ENCODE results near the gene CEMP1. TPM values are rescaled to one million over a fixed set of nuclear protein-coding genes. Genes with fewer than 3 reads are reported as not detected.
A peak's percentile ranks its signal among the peaks of the same experiment; 100 is the strongest.

The CEMP1 gene
- total and polyA plus RNA-seq, 9 donors = 0.04 to 3.2 (median 1.3) TPM

DNA sequence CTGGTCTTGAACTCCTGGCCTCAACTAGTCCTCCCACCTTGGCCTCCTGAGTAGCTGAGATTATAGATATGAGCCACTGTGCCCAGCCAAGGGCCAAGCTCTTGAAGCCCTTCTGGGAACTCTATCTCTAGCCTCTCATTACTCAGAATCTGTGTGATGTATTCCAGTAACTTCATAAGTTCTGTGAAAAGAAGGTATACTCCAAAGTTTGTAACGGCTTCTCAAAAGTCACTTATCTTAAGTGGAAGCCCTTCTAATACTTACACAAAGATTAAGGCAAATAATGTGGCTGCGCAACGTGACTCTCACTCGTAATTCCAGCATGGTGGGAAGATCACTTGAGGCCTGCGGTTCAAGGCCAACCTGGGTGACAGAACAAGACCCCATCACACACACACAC, 36.6 kb downstream of the CEMP1 start:
- Histone ChIP-seq H3K27me3 (ENCODE audit: control insufficient read depth, insufficient read depth, low read length) (no peaks in the 10 kb centered on the region), H3K27ac (ENCODE audit: low read length) (no peak overlapping the region), H3K4me1 (ENCODE audit: control insufficient read depth, insufficient read depth, low read length) (peaks cover 26% of the 10 kb centered on the region), H3K4me3 (ENCODE audit: low read length) (no peak overlapping the region), H3K9me3 (replicated peaks; ENCODE audit: control insufficient read depth, low read depth, low read length) (no peaks in the 10 kb centered on the region), H3K36me3 (ENCODE audit: control insufficient read depth, insufficient read depth, low read length) (peaks cover 52% of the 10 kb centered on the region)
- DNase-seq = no peak
- WGBS (ENCODE audit: insufficient coverage) = no CpG with 5 or more reads among the region's 5 CpGs

- Histone ChIP-seq H3K4me1 (ENCODE audit: control insufficient read depth, insufficient read depth, low read length) (peaks cover 19% of the 10 kb centered on the region), H3K36me3 (ENCODE audit: control insufficient read depth, insufficient read depth, low read length) (peaks cover 44% of the 10 kb centered on the region)
- WGBS (ENCODE audit: insufficient coverage) = 92% methylated on average over 5 of the region's 6 CpGs
Measured at GRCh38 chr16:2493605-2494004, 37.6 kb downstream of the CEMP1 start.

GRCh38 chr16:2492292-2492691, 38.9 kb downstream of the CEMP1 start:
- WGBS (ENCODE audit: insufficient coverage) = 90% methylated on average over 10 of the region's 13 CpGs
- Histone ChIP-seq H3K4me3 (ENCODE audit: low read length) (no peak overlapping the region), H3K4me1 (ENCODE audit: control insufficient read depth, insufficient read depth, low read length) (peaks cover 15% of the 10 kb centered on the region), H3K27ac (ENCODE audit: low read length) (no peak overlapping the region), H3K27me3 (ENCODE audit: control insufficient read depth, insufficient read depth, low read length) (no peaks in the 10 kb centered on the region), H3K36me3 (ENCODE audit: control insufficient read depth, insufficient read depth, low read length) (peaks cover 30% of the 10 kb centered on the region), H3K9me3 (replicated peaks; ENCODE audit: control insufficient read depth, low read depth, low read length) (no peaks in the 10 kb centered on the region)
- DNase-seq = no peak

More at GRCh38 chr16:2493605-2494004, 37.6 kb downstream of the CEMP1 start:
- no peak for DNase-seq
- no peaks in the 10 kb centered on the region for H3K9me3 ChIP-seq (replicated peaks; ENCODE audit: control insufficient read depth, low read depth, low read length)
- H3K27me3 ChIP-seq (ENCODE audit: control insufficient read depth, insufficient read depth, low read length) = no peaks in the 10 kb centered on the region
- H3K27ac ChIP-seq (ENCODE audit: low read length) = no peak overlapping the region
- H3K4me3 ChIP-seq (ENCODE audit: low read length) = no peak overlapping the region

GRCh38 chr16:2490190-2491105, 40.8 kb downstream of the CEMP1 start:
- WGBS (ENCODE audit: insufficient coverage) = 93% methylated on average over 6 of the region's 23 CpGs
- Histone ChIP-seq H3K27ac (ENCODE audit: low read length) (no peak overlapping the region), H3K27me3 (ENCODE audit: control insufficient read depth, insufficient read depth, low read length) (no peaks in the 10 kb centered on the region), H3K9me3 (replicated peaks; ENCODE audit: control insufficient read depth, low read depth, low read length) (no peaks in the 10 kb centered on the region), H3K4me3 (ENCODE audit: low read length) (no peak overlapping the region), H3K4me1 (ENCODE audit: control insufficient read depth, insufficient read depth, low read length) (peaks cover 25% of the 10 kb centered on the region), H3K36me3 (ENCODE audit: control insufficient read depth, insufficient read depth, low read length) (peaks cover 20% of the 10 kb centered on the region)
- DNase-seq = no peak

GRCh38 chr16:2489581-2489980, 41.6 kb downstream of the CEMP1 start:
- Histone ChIP-seq H3K4me1 (ENCODE audit: control insufficient read depth, insufficient read depth, low read length) (peaks cover 31% of the 10 kb centered on the region), H3K27ac (ENCODE audit: low read length) (no peak overlapping the region), H3K36me3 (ENCODE audit: control insufficient read depth, insufficient read depth, low read length) (peaks cover 25% of the 10 kb centered on the region), H3K9me3 (replicated peaks; ENCODE audit: control insufficient read depth, low read depth, low read length) (no peaks in the 10 kb centered on the region), H3K4me3 (ENCODE audit: low read length) (no peak overlapping the region), H3K27me3 (ENCODE audit: control insufficient read depth, insufficient read depth, low read length) (no peaks in the 10 kb centered on the region)
- no peak for DNase-seq
- WGBS (ENCODE audit: insufficient coverage) = 83% methylated on average over 11 of the region's 16 CpGs

DNA sequence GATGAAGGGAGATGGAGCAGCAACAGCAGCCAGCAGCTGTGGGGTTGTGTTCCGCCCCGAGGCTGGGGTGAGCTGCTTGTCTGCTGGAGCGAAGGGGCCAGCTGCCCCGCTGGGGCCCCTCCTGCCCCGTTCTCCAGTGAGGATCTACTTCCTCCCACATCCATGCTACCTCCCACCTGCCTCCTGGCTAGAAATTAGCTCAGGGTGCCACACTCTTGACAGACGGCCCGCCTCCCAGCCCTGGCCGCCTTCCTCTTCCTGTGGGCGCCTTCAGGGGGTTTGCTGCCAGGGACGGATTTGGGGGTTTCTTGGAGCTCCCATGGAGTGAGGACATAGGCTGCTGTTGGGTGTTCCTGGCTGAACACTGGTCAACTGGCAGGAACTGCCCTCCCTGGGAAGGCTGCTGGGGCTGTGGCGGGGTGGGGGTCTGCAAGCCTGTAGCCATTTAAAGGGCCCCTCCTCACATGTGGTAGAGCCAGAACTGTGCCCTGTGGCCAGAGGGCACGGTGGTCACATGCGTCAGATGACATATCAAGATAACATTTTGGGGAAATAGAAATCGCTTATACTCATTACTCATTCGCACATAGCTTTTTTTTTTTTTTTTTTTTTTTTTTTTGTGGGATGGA, 43.2 kb downstream of the CEMP1 start:
- Histone ChIP-seq H3K27ac (ENCODE audit: low read length) (peak overlapping the region; percentile 44), H3K27me3 (ENCODE audit: control insufficient read depth, insufficient read depth, low read length) (no peaks in the 10 kb centered on the region), H3K36me3 (ENCODE audit: control insufficient read depth, insufficient read depth, low read length) (peaks cover 18% of the 10 kb centered on the region), H3K4me1 (ENCODE audit: control insufficient read depth, insufficient read depth, low read length) (peaks cover 47% of the 10 kb centered on the region), H3K9me3 (replicated peaks; ENCODE audit: control insufficient read depth, low read depth, low read length) (no peaks in the 10 kb centered on the region), H3K4me3 (ENCODE audit: low read length) (no peak overlapping the region)
- 35% methylated on average over 8 of the region's 15 CpGs for WGBS (ENCODE audit: insufficient coverage)
- DNase-seq = no peak

DNA sequence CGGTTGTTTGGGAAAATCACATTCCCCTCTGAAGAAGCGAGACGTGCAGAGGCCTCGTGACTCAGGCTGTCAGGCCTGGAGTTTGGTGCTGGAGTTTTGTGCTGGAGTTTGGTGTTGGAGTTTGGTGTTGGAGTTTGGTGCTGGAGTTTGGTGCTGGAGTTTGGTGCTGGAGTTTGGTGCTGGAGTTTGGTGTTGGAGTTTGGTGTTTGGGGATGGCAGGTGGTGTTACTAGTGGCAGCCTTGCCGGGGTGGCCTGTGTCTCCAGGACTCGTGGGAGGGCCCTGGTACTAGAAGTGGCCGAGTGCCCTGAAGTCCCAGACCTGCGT, 43.7 kb downstream of the CEMP1 start:
- WGBS (ENCODE audit: insufficient coverage) = 45% methylated on average over 8 of the region's 8 CpGs
- Histone ChIP-seq H3K27ac (ENCODE audit: low read length) (peak overlapping the region; percentile 21), H3K27me3 (ENCODE audit: control insufficient read depth, insufficient read depth, low read length) (no peaks in the 10 kb centered on the region), H3K4me1 (ENCODE audit: control insufficient read depth, insufficient read depth, low read length) (peaks cover 52% of the 10 kb centered on the region), H3K9me3 (replicated peaks; ENCODE audit: control insufficient read depth, low read depth, low read length) (no peaks in the 10 kb centered on the region), H3K36me3 (ENCODE audit: control insufficient read depth, insufficient read depth, low read length) (peaks cover 18% of the 10 kb centered on the region), H3K4me3 (ENCODE audit: low read length) (no peak overlapping the region)
- no peak for DNase-seq

DNA sequence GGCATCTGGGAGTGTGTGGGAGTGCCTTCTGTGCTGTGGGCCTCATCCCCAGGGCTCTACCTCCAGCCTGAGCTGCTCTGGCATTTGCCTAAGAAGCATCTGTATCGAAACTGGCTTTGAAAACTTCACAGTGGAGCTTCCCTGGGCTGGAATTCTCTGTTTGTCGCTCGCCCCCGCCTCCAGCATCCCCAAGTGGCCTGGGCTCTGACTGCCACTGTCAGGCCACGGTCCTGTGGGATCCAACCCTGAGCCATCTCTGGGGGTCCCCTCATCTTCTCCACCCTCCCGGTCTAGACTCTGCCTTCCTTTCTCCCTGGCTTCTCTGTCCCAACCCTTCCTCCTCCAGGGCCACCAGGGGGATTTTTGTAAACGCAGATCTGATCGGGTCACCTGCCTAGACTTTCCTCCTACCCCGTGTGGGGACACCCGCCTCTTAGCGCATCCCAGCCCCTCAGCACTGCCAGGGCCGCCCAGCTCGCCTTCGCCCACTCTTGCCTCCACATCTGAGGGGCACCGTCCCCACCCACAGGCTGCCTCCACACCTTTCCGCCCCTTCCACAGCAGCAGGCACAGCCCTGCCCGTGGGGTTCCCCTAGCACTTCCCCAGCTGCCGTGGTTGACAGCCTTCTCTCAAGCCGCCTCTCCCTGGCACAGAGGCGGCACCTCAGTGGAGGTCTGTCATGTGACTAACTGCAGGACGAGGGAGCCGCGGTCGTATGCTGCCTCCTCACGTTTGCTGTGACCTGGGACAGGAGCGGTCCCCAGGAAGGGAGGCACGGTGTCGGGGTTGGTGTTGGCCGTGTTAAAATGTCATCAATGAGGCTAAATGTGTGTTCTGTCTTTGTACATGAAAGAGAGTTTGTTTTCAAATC, 44.3 kb downstream of the CEMP1 start:
- Histone ChIP-seq H3K27me3 (ENCODE audit: control insufficient read depth, insufficient read depth, low read length) (no peaks in the 10 kb centered on the region), H3K27ac (ENCODE audit: low read length) (peak overlapping the region; percentile 20), H3K36me3 (ENCODE audit: control insufficient read depth, insufficient read depth, low read length) (peaks cover 18% of the 10 kb centered on the region), H3K4me1 (ENCODE audit: control insufficient read depth, insufficient read depth, low read length) (peaks cover 58% of the 10 kb centered on the region), H3K4me3 (ENCODE audit: low read length) (no peak overlapping the region), H3K9me3 (replicated peaks; ENCODE audit: control insufficient read depth, low read depth, low read length) (no peaks in the 10 kb centered on the region)
- peak; percentile 48 for DNase-seq
- 46% methylated on average over 28 of the region's 29 CpGs for WGBS (ENCODE audit: insufficient coverage)

DNA sequence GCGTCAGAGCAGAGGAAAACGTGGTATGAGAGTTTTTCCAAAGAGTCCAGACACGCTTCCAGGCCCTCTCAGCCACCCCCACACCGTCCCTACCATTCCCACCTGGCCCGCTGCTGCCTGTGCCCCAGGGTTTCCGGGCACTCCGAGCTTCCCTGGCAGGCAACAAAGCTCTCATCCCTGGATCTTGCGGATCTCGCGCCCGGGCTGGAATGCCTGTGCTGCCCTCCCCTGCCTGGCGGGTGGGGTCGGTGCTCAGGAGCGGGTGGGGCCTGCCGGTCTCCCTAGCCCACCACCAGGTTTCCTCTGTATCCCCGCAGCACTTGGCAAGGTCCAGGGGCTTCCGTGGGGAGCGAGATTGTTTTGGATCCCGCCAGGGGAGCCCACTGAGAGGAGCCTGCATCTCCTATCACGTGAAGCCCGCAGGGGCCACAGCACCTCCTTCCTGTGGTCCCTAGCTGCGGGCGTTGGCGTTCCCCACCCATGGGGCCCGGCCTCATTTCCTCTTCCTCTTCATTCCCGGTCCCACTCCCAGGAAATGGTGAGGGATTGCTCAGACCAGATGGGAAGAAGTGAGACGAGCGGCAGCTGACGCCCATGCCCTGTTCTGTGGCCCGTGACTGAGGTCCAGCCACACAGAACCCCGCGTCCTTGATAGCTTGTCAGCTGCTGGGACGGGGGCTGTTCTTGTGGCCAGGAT, 45.2 kb downstream of the CEMP1 start:
- H3K4me1 ChIP-seq (ENCODE audit: control insufficient read depth, insufficient read depth, low read length) = peaks cover 68% of the 10 kb centered on the region
- H3K27ac ChIP-seq (ENCODE audit: low read length) = no peak overlapping the region
- no peaks in the 10 kb centered on the region for H3K27me3 ChIP-seq (ENCODE audit: control insufficient read depth, insufficient read depth, low read length)
- H3K36me3 ChIP-seq (ENCODE audit: control insufficient read depth, insufficient read depth, low read length) = peaks cover 18% of the 10 kb centered on the region
- no peak for DNase-seq
- 79% methylated on average over 28 of the region's 33 CpGs for WGBS (ENCODE audit: insufficient coverage)
- H3K4me3 ChIP-seq (ENCODE audit: low read length) = no peak overlapping the region
- H3K9me3 ChIP-seq (replicated peaks; ENCODE audit: control insufficient read depth, low read depth, low read length) = no peaks in the 10 kb centered on the region

Measured in muscle of leg (tissue), 11 donors.